Measurements from ENCODE around the gene NEK4. TPM values are rescaled to one million over a fixed set of nuclear protein-coding genes. Genes with fewer than 3 reads are reported as not detected.

Gene NEK4
- polyA plus RNA-seq, 3 donors = 24.2 to 28.7 (median 27.3) TPM

GRCh38 chr3:52793702-52794611 lies 23.2 kb upstream of the NEK4 start:
- no peak for DNase-seq (ENCODE audit: low read depth in 3 of 3, low spot score in 2 of 3)

GRCh38 chr3:52792961-52793695 lies 22.4 kb upstream of the NEK4 start:
- DNase-seq (ENCODE audit: low read depth in 3 of 3, low spot score in 2 of 3) = no peak

- no peak for DNase-seq (ENCODE audit: low read depth in 3 of 3, low spot score in 2 of 3)
These were observed 21.7 kb upstream of the NEK4 start for GRCh38 chr3:52792413-52792812.

GRCh38 chr3:52791928-52792327 lies 21.2 kb upstream of the NEK4 start:
- no peak for DNase-seq (ENCODE audit: low read depth in 3 of 3, low spot score in 2 of 3)

- no peak for DNase-seq (ENCODE audit: low read depth in 3 of 3, low spot score in 2 of 3)
These were observed 20.6 kb upstream of the NEK4 start for GRCh38 chr3:52791366-52791765.

GRCh38 chr3:52790741-52791140 lies 20.0 kb upstream of the NEK4 start:
- no peak for DNase-seq (ENCODE audit: low read depth in 3 of 3, low spot score in 2 of 3)

- no peak for DNase-seq (ENCODE audit: low read depth in 3 of 3, low spot score in 2 of 3)
These were observed 19.6 kb upstream of the NEK4 start for GRCh38 chr3:52790337-52790736.

GRCh38 chr3:52789746-52790040 lies 19.0 kb upstream of the NEK4 start:
- no peak for DNase-seq (ENCODE audit: low read depth in 3 of 3, low spot score in 2 of 3)

- no peak for DNase-seq (ENCODE audit: low read depth in 3 of 3, low spot score in 2 of 3)
These were observed 18.4 kb upstream of the NEK4 start for GRCh38 chr3:52788890-52789745.

- no peak for DNase-seq (ENCODE audit: low read depth in 3 of 3, low spot score in 2 of 3)
These were observed 17.2 kb upstream of the NEK4 start for GRCh38 chr3:52787672-52788625.

GRCh38 chr3:52787246-52787645 lies 16.5 kb upstream of the NEK4 start:
- no peak for DNase-seq (ENCODE audit: low read depth in 3 of 3, low spot score in 2 of 3)

GRCh38 chr3:52786330-52787215 lies 15.8 kb upstream of the NEK4 start:
- no peak for DNase-seq (ENCODE audit: low read depth in 3 of 3, low spot score in 2 of 3)

- no peak for DNase-seq (ENCODE audit: low read depth in 3 of 3, low spot score in 2 of 3)
These were observed 14.3 kb upstream of the NEK4 start for GRCh38 chr3:52784931-52785590.

- DNase-seq (ENCODE audit: low read depth in 3 of 3, low spot score in 2 of 3) = no peak
These were observed 13.4 kb upstream of the NEK4 start for GRCh38 chr3:52784021-52784621.

GRCh38 chr3:52783211-52783555 lies 12.4 kb upstream of the NEK4 start:
- DNase-seq (ENCODE audit: low read depth in 3 of 3, low spot score in 2 of 3) = no peak

GRCh38 chr3:52782412-52783210 lies 11.9 kb upstream of the NEK4 start:
- DNase-seq (ENCODE audit: low read depth in 3 of 3, low spot score in 2 of 3) = no peak

- no peak for DNase-seq (ENCODE audit: low read depth in 3 of 3, low spot score in 2 of 3)
These were observed 11.0 kb upstream of the NEK4 start for GRCh38 chr3:52781741-52782140.

Measured in right renal cortex interstitium (tissue), 3 donors.